ENCODE data around the gene ADRM1.

DNA sequence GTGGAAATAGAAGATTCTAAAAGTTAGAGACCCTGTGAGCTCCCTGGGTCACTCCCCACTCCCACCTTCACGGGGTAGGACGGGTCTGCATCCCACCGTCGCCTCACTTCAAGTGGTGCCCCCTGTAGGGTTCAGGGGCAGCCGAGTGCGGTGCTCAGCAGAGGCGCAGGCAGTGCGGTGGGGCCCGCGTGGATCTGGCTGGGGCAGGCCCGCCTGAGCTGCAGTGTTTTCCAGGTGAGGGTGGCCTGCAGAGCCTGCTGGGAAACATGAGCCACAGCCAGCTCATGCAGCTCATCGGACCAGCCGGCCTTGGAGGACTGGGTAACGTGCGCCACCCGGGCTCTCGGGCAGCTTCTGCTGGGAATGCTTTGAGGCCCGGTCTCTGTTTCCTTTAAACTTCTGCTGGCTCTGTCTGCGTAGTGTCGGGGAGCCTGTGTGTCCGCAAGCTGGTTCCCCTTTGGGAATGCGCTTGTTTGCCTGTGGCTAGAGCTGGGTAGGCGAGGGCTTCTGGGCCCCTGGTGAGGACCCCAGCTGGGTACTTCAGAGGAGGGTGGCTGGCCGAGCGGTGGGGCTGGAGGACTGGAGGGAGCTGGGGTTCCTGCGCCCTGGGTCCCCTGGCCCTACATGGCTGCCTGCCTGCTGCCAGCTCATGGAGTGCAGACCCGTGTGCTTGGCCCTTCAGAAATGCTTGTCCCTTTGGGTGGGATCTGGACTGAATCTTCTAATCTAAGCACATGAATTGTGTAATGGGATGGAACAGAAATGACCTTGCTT lies 3.8 kb downstream of the ADRM1 start:
- TF ChIP-seq, protein P1, sequence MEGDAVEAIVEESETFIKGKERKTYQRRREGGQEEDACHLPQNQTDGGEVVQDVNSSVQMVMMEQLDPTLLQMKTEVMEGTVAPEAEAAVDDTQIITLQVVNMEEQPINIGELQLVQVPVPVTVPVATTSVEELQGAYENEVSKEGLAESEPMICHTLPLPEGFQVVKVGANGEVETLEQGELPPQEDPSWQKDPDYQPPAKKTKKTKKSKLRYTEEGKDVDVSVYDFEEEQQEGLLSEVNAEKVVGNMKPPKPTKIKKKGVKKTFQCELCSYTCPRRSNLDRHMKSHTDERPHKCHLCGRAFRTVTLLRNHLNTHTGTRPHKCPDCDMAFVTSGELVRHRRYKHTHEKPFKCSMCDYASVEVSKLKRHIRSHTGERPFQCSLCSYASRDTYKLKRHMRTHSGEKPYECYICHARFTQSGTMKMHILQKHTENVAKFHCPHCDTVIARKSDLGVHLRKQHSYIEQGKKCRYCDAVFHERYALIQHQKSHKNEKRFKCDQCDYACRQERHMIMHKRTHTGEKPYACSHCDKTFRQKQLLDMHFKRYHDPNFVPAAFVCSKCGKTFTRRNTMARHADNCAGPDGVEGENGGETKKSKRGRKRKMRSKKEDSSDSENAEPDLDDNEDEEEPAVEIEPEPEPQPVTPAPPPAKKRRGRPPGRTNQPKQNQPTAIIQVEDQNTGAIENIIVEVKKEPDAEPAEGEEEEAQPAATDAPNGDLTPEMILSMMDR (conservative IDR thresholded peaks at IDR 0.05) = no peak
- no peak for TF ChIP-seq EZH2 (IDR thresholded peaks at IDR 0.05; ENCODE audit: low read depth)

All from PC-9 (cell line).